Measurements from ENCODE around the gene TET1.

DNA sequence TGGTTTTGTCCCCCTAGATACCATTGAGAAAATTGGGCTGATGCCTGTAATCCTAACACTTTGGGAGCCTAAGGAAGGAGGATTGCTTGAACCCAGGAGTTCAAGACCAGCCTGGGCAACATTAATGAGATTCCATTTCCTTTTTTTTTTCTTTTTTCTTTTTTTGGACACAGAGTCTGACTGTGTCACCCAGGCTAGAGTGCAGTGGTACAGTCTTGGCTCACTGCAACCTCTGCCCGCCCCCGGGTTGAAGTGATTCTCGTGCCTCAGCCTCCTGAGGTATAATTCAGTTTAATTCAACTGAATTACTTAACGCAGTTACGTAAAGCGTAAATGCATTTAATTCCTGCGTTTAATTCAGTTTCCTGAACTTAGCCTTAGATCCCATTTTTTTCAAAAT, 174.2 kb downstream of the TET1 start:
- TF ChIP-seq, protein P1, sequence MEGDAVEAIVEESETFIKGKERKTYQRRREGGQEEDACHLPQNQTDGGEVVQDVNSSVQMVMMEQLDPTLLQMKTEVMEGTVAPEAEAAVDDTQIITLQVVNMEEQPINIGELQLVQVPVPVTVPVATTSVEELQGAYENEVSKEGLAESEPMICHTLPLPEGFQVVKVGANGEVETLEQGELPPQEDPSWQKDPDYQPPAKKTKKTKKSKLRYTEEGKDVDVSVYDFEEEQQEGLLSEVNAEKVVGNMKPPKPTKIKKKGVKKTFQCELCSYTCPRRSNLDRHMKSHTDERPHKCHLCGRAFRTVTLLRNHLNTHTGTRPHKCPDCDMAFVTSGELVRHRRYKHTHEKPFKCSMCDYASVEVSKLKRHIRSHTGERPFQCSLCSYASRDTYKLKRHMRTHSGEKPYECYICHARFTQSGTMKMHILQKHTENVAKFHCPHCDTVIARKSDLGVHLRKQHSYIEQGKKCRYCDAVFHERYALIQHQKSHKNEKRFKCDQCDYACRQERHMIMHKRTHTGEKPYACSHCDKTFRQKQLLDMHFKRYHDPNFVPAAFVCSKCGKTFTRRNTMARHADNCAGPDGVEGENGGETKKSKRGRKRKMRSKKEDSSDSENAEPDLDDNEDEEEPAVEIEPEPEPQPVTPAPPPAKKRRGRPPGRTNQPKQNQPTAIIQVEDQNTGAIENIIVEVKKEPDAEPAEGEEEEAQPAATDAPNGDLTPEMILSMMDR (IDR thresholded peaks at IDR 0.05; ENCODE audit: insufficient read depth, low read length, poor library complexity, severe bottlenecking) = no peak
- TF ChIP-seq EZH2phosphoT487 (conservative IDR thresholded peaks at IDR 0.05; ENCODE audit: low read length) = no peak
